GM10266 (cell line): ENCODE measurements around the gene HOXC6.

Experiments
- DNase-seq: peaks from one replicate; pipeline ENCODE4 v3.0.0; 2012; ENCODE audit errors: extremely low spot score
- TF ChIP-seq, protein P1 (sequence below): IDR thresholded peaks from 2 replicates; pipeline ENCODE4 v1.5.1; 2012; ENCODE audit warnings: mild to moderate bottlenecking, low read depth; ENCODE audit not compliant: control insufficient read depth, insufficient read depth; ENCODE audit errors: missing control alignments

HOXC6 gene

GRCh38 chr12:53996240-53997203 is 31.7 kb upstream of the HOXC6 start:
- TF ChIP-seq, protein P1, sequence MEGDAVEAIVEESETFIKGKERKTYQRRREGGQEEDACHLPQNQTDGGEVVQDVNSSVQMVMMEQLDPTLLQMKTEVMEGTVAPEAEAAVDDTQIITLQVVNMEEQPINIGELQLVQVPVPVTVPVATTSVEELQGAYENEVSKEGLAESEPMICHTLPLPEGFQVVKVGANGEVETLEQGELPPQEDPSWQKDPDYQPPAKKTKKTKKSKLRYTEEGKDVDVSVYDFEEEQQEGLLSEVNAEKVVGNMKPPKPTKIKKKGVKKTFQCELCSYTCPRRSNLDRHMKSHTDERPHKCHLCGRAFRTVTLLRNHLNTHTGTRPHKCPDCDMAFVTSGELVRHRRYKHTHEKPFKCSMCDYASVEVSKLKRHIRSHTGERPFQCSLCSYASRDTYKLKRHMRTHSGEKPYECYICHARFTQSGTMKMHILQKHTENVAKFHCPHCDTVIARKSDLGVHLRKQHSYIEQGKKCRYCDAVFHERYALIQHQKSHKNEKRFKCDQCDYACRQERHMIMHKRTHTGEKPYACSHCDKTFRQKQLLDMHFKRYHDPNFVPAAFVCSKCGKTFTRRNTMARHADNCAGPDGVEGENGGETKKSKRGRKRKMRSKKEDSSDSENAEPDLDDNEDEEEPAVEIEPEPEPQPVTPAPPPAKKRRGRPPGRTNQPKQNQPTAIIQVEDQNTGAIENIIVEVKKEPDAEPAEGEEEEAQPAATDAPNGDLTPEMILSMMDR: no peak

GRCh38 chr12:53997204-53998109 is 30.8 kb upstream of the HOXC6 start:
- TF ChIP-seq, protein P1: no peak
- DNase-seq: no peak

More at GRCh38 chr12:53996240-53997203, 31.7 kb upstream of the HOXC6 start:
- DNase-seq: peak; percentile 74

DNA sequence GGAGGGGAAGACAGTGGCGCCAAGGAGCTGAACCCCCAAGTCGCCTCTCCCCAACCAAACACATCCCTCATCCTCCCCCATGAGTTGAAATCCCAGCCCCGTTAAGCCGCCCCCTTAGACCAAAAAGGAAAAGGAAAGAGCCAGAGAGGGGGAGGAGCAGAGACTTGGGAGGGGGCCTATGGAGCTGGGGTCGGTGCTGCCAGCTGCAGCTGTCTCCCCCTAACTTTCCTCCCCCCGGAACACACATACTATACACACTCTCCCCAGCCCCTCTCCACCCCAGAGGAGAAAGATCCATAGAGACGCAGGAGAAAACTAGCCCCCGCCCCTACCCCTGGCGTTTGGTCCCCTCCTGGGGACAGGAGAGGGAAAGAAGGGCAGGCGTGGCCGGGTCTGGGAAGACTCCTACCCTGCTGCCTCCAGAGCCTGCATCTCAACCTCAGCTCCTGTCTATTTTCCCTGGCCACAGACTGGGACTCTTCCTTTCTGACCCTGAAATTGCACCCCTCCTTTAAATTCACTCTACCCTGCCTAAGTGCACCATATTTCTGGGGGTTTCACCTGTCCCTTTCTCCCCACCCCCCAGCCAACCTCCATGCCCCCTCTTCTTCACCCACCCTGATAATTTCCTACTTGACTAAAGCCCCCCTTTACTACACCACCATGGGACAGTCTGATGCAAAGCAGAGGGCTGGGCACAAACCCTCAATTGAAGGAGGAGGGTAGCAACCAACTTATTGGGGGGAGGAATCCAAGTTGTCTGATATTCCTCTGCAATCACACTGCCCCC is 29.9 kb upstream of the HOXC6 start:
- TF ChIP-seq, protein P1: no peak

DNA sequence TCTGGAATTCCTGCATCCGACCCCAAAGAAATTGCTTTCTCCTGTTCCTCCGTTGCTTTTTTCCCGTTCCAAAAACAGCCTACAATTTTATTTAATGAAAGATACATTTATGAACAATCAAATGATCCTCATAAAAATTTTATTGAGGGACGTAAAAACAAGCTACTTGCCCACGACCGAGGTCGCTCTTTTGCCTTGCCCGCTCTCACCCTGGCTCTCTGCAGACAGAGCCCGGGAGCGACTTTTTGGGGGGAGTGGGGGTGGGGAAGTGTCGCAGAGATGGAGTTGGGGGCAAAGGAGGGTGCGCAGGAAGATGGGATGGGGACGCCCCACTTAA is 29.4 kb upstream of the HOXC6 start:
- TF ChIP-seq, protein P1: no peak

More for the DNA sequence above, 29.9 kb upstream of the HOXC6 start:
- DNase-seq: no peak

GRCh38 chr12:53999559-54000115 is 28.6 kb upstream of the HOXC6 start:
- DNase-seq: no peak
- TF ChIP-seq, protein P1: no peak

More for the DNA sequence above, 29.4 kb upstream of the HOXC6 start:
- DNase-seq: no peak
